Neural cell (in vitro differentiated cells): ENCODE measurements around the gene C4A.

Source experiments
- CTCF ChIP-seq: fragments of 450-650 bp; IDR thresholded peaks from 2 replicates; pipeline ENCODE4 v1.5.1; 2014; ENCODE audit warnings: antibody characterized with exemption, mild to moderate bottlenecking, moderate library complexity; ENCODE audit not compliant: poor library complexity, severe bottlenecking
- EP300 ChIP-seq: fragments of 450-650 bp; conservative IDR thresholded peaks from 2 replicates; pipeline ENCODE4 v1.6.1; 2014; ENCODE audit warnings: antibody characterized with exemption, mild to moderate bottlenecking, moderate library complexity; ENCODE audit not compliant: poor library complexity, severe bottlenecking
- EZH2 ChIP-seq: fragments of 200-600, 300-800 bp; shearing (Covaris generic), sonication (generic); IDR thresholded peaks from 2 replicates; pipeline ENCODE4 v1.6.1; 2014; ENCODE audit warnings: antibody characterized with exemption, low read length, borderline replicate concordance, mild to moderate bottlenecking; ENCODE audit not compliant: insufficient read depth, poor library complexity, severe bottlenecking
- MXI1 ChIP-seq: fragments of 450-650 bp; conservative IDR thresholded peaks from 2 replicates; pipeline ENCODE4 v1.6.1; 2014; ENCODE audit warnings: antibody characterized with exemption, mild to moderate bottlenecking; ENCODE audit not compliant: poor library complexity, severe bottlenecking
- POLR2AphosphoS5 ChIP-seq: IDR thresholded peaks from 2 replicates; pipeline ENCODE4 v1.6.1; 2012
- REST ChIP-seq: IDR thresholded peaks from 2 replicates; pipeline ENCODE4 v1.6.1; 2012; ENCODE audit warnings: borderline replicate concordance
- SMC3 ChIP-seq: fragments of 450-650 bp; conservative IDR thresholded peaks from 2 replicates; pipeline ENCODE4 v1.6.1; 2014; ENCODE audit warnings: antibody characterized with exemption, mild to moderate bottlenecking, moderate library complexity; ENCODE audit not compliant: poor library complexity
- TAF1 ChIP-seq: IDR thresholded peaks from 2 replicates; pipeline ENCODE4 v1.6.1; 2012; ENCODE audit warnings: low read depth

- no peak for TF ChIP-seq EP300
- TF ChIP-seq POLR2AphosphoS5, result no peak
- no peak for TF ChIP-seq CTCF
- TF ChIP-seq TAF1, result no peak
- TF ChIP-seq EZH2, result no peak
- no peak for TF ChIP-seq MXI1
- TF ChIP-seq SMC3, result no peak
- TF ChIP-seq REST, result no peak
Measured at GRCh38 chr6:31961616-31962015, 20.2 kb upstream of the C4A start.
